Glomerular visceral epithelial cell (primary cell): ENCODE measurements around the gene MRPL52.
A peak's percentile ranks its signal among the peaks of the same experiment; 100 is the strongest.
"Not testable (repeated sequence)": the region's sequence is repeated elsewhere in the genome, so short reads cannot be mapped to it uniquely, and the experiment has no call there.

Source experiments
- DNase-seq: peaks from one replicate; pipeline ENCODE4 v3.0.0-alpha.2; 2016; ENCODE audit errors: extremely low spot score

MRPL52 gene

DNA sequence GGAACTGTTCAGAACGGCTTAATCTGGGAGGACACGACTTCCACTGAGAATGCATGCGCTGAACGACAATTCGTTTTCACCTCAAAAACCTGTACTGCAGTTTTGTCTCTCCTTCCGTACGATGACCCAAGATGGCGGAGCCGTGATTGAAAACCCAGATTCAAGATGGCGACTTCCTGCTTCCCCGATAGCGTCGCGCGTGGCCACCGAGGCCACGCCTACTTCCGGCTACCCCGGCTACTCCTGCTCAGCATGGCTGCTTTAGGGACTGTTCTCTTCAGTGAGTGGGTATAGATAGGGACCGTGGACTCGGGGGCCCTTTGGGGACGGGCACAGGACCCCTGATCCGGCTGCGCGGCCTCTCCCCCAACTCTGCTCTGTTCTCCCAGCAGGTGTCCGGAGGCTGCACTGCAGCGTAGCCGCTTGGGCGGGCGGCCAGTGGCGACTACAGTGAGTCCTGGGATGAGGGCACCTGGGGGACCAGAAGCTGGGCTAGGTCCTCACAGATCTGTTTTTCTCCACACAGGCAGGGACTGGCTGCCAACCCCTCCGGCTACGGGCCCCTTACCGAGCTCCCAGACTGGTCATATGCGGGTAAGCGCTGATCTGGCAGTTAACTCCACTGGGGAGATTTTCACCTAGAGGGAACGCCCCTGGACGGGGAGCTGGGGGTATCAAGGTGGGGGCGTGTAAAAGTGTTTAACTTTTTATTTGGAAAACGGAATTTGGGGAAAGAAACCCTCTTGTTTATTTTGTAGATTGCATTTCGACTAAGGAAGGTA lies at the start of gene MRPL52:
Gene MRPL52 (plus strand): TSS at position 227 of the 782 bp plus-strand sequence. CDS start 26 bp downstream, at position 253.
- DNase-seq: peak; percentile 89

DNA sequence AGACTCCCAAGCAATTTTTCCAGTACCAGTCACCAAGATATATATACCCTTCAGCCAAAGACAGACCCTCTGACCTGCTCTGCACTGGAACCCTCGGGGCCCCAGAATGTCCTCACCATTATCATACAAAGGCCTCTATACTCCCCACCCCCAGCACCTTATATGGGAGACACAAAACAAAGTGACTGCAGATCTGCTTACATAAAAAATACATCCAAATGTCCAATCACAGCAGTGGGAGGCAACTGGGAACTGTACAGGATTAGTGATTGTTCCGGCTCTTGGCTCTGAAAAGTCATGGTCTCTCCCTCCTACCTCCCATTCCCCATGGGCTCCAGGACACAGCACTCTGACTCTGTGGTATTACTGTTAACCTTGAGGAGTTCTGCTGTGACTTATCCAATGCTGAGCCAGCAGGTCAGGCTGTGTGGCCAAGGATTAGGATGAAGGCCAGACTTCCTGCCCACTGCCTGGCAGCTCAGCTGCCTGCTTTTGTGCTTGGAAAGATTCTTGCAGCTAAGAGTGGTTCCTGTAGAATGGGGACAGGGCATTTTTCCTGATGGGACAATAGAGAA lies 49.5 kb upstream of the MRPL52 start:
- DNase-seq: peak; percentile 57

GRCh38 chr14:22780941-22781300 lies 48.8 kb upstream of the MRPL52 start:
- DNase-seq: no peak

DNA sequence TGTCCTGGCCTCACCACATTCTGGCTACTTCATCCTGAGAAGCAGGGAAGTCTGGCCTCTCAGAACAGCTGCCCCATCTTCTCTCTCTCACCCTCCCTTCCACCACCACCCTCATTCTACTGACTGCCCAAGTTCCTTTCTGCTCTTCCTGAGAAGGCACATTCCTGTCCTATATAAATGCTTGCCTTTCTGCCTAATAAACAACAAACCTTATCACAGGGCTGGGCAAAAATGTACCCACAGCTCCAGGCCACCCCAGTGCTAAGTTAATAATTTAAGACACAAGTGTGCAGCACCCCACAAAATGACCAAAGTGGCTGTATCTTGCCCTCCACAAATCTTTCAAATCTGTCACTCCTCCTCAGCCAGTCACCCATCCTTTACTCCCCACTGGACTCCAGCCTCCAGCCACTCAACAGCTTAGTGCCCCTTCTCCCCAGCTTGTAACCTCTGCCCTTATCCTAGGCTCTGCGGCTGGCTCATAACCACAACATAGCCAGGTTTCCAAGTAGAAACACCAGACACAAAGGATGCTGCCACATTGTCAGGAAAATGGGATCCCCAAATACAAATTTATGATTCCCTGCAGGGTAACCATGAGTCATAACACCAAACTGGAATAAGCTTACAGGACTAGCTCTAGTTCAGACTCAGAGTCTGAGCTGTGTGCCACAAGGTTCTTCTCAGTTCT lies 48.2 kb upstream of the MRPL52 start:
- DNase-seq: peak; percentile 66

- no peak for DNase-seq
These were observed 43.0 kb upstream of the MRPL52 start for GRCh38 chr14:22786685-22787084.

DNA sequence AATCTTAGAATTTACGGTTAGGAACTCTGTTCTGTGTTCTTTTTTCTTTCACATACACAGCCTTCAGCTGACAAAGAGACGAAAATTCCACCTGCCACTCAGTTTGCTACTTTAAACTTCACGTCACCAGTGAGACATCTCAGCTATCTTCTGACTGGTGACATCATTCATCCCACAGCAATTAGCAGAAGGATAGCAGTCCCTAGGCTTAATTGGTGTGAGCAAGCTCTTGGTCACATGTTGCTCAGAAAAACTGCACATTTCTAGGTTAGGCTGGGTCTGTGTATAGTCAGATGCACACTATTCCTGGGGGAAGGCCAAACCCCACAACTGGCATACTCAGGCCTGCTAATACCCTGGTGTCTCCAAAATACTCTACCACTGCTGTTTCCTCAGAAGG lies 38.4 kb upstream of the MRPL52 start:
- peak; percentile 78 for DNase-seq

DNA sequence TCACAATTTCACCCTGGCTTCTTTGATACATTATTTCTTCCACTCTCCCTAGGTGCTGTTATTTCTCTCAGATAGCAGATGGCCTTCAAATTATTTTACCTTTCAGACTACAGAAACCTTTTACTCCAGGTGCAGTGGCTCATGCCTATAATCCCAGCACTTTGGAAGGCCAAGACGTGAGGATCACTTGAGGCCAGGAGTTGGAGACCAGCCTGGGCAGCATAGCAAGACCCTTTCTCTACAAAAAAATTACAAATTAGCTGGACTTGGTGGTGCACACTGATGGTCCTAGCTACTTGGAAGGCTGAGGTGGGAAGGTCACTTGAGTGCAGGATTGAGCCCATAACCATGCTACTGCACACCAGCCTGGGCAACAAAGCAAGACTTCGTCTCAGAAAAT lies 37.5 kb upstream of the MRPL52 start:
- DNase-seq: no peak

- peak; percentile 40 for DNase-seq
These were observed 36.1 kb upstream of the MRPL52 start for GRCh38 chr14:22793550-22793949.

GRCh38 chr14:22793976-22794375 lies 35.7 kb upstream of the MRPL52 start:
- DNase-seq: peak; percentile 80

DNA sequence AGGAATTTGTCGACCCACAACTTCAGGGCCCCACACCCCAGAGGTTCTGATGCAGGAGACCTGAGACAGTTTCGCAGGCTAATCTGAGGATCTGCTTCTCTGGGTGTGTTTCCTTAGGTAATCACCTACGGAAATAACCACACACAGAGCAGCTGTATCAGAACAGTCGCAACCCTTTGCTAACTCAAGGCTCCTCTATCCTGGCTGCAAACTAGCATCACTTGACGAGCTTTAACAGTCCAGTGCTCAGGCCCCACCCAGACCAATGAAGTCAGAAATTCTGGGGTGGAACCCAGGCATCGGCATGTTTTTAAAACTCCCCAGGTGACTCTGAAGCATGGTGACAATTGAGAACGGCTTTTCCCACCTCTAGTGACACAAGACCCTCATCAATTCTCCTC lies 35.1 kb upstream of the MRPL52 start:
- DNase-seq: peak; percentile 59

GRCh38 chr14:22796087-22796707 lies 33.5 kb upstream of the MRPL52 start:
- DNase-seq: peak; percentile 26

- DNase-seq: peak; percentile 63
These were observed 32.4 kb upstream of the MRPL52 start for GRCh38 chr14:22797017-22797917.

DNA sequence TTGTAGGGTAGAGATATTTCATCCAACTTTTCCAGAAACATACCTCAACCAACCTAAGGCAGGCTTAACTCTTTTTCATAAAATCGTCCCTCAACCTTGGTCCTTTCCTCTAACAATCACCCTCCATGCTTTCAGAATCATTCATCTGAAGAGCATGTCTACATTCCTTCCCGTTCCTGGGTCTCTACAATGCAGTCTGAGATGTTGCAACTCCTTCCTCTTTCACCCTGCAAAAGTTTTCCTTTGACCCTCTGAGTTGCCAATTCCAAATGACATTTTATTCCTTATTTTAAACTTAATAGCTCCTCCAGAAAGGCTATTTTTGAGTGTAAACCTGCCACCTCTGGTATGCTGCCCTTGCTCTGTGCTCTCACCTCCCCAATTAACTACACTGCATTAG lies 31.2 kb upstream of the MRPL52 start:
- DNase-seq: no peak

GRCh38 chr14:22800346-22800745 lies 29.3 kb upstream of the MRPL52 start:
- no peak for DNase-seq

DNA sequence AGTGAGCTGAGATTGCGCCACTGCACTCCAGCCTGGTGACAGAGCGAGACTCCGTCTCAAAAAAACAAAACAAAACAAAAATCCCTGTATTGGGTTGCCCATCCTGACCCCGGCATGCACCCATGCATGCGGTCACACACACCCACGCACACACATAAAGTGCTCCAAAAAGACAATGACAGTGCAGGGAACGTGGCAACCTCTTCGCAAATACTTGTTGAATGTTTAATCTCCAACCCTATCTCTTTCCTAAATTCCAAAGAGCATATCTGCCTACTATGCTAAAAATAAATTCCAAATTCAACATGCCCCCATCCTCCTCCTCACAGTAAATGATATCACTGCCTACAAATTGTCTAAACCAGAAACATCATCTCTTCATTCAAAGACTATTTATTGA lies 28.0 kb upstream of the MRPL52 start:
- DNase-seq: no peak

GRCh38 chr14:22802860-22803686 lies 26.6 kb upstream of the MRPL52 start:
- DNase-seq: no peak

GRCh38 chr14:22803687-22803974 lies 26.1 kb upstream of the MRPL52 start:
- DNase-seq: no peak

GRCh38 chr14:22805235-22805634 lies 24.5 kb upstream of the MRPL52 start:
- not testable (repeated sequence) for DNase-seq

DNA sequence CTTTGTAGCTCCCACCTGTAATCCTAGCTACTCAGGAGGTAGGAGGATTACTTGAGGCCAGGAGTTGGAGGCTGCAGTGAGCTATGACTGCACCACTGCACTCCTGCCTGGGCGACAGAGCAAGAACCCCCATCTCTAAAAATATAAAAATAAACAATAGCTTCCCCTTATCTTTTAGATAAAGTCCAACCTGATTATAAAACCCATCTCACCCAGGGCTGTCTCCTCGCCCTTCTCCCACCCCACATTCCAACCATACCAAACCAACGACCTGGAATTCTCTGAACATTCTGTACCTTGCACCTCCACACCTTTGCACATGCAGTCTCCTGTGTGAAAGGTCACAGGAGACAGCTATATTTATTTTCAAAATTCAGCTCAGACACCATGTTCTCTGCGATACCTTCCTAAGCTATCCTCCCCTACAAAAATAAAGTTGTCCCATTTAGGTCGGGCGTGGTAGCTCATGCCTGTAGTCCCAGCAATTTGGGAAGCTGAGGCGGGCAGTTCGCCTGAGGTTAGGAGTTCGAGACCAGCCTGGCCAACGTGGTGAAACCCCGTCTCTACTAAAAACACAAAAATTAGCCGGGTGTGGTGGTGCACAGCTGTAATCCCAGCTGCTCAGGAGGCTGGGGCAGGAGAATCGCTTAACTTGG lies 22.1 kb upstream of the MRPL52 start:
- DNase-seq: no peak
